Bronchial epithelial cell (primary cell): Measurements from ENCODE around the gene CEP250. TPM values are rescaled to one million over a fixed set of nuclear protein-coding genes. Genes with fewer than 3 reads are reported as not detected.

Experiments used
- DNase-seq: peaks from one replicate; pipeline ENCODE4 v3.0.0-alpha.2; 2010; ENCODE audit warnings: low read depth
- FAIRE-seq: peaks from 2 replicates; lab custom pipeline; 2011; peaks lifted over from hg19 to GRCh38; lab: Jason Lieb, UNC
- H3K27me3 ChIP-seq: 2 replicates; pipeline ENCODE4 v1.5.1; 2011; ENCODE audit warnings: low read length; ENCODE audit not compliant: control insufficient read depth, insufficient read depth
- H3K36me3 ChIP-seq: 2 replicates; pipeline ENCODE4 v1.5.1; 2011; ENCODE audit warnings: low read length; ENCODE audit not compliant: control insufficient read depth, insufficient read depth
- H3K4me3 ChIP-seq: 2 replicates; pipeline ENCODE4 v1.5.1; 2011; ENCODE audit warnings: mild to moderate bottlenecking, low read depth, low read length, control low read depth
- total RNA-seq: library from RNA; depleted of rRNA; stranded (reverse); fragments of >200 nt; gene quantifications from 2 replicates; pipeline ENCODE4 v1.2.1, GENCODE V29; 2014
- TF ChIP-seq, protein P1 (sequence below): IDR thresholded peaks from 2 replicates; pipeline ENCODE4 v1.5.1; 2011; ENCODE audit warnings: mild to moderate bottlenecking, moderate library complexity, low read length, control low read depth, inconsistent platforms; ENCODE audit not compliant: insufficient read depth, severe bottlenecking

Gene CEP250
- total RNA-seq, 1 donor from 2014 or later: 15.0 TPM

DNA sequence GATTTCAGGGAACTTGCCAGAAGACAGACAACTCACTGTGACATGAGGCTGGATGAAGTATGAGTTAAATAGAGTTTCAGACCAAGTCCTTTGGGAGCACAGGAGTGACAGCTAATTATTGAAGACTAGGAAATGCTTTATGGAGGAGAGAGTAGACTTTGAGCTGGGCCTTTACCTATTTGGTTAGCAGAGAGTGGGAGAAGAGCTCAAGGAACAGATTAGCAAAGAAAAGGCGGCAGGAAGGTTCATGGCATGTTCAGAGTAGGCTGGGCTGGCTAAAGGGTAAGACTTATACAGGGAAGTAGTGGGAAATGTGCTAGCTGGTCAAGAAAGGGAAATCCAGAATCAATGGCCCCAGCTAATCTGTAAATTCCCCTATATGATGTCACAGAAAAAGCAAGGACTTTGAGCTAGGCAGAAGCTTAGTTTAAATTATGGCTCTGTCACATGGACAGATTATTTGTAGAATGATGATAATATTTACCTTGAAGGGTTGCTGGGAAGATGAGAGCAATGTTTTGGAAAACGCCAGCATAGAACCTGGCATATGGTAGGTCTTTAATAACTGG, 19.0 kb downstream of the CEP250 start:
- DNase-seq: no peak
- FAIRE-seq: no peak
- Histone ChIP-seq H3K4me3 (no peak overlapping the region), H3K36me3 (peaks cover 46% of the 10 kb centered on the region), H3K27me3 (no peaks in the 10 kb centered on the region)
- TF ChIP-seq, protein P1, sequence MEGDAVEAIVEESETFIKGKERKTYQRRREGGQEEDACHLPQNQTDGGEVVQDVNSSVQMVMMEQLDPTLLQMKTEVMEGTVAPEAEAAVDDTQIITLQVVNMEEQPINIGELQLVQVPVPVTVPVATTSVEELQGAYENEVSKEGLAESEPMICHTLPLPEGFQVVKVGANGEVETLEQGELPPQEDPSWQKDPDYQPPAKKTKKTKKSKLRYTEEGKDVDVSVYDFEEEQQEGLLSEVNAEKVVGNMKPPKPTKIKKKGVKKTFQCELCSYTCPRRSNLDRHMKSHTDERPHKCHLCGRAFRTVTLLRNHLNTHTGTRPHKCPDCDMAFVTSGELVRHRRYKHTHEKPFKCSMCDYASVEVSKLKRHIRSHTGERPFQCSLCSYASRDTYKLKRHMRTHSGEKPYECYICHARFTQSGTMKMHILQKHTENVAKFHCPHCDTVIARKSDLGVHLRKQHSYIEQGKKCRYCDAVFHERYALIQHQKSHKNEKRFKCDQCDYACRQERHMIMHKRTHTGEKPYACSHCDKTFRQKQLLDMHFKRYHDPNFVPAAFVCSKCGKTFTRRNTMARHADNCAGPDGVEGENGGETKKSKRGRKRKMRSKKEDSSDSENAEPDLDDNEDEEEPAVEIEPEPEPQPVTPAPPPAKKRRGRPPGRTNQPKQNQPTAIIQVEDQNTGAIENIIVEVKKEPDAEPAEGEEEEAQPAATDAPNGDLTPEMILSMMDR: no peak

GRCh38 chr20:35476288-35476687, 20.9 kb downstream of the CEP250 start:
- peaks cover 50% of the 10 kb centered on the region for H3K36me3 ChIP-seq
- no peak for DNase-seq

DNA sequence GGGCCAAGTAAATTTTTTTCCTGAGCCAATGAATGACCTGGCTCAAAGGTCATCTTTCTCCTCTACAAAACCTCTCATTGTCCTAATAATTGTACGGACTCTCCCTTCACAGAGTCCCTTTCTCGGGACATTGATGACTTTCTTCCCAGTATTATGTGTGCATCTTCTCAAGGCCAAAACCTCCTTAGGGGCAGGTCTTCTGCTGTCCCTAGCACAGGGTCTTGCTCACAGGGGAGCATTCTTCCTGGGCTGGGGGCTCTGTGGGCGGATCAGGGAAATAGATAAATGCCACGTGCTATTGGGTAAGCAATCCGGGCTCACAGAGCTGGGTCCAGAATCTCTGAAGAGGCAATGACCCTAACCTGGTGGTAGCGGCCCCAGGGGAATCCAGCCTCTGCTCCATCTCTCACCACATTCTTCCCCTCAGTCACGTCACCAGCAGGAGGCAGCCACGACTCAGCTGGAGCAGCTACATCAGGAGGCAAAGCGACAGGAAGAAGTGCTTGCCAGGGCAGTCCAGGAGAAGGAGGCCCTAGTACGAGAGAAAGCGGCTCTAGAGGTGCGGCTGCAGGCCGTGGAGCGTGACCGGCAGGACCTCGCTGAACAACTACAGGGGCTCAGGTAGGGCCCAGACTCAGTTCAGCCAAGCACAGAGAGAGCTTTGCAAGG, 23.5 kb downstream of the CEP250 start:
- H3K4me3 ChIP-seq: no peak overlapping the region
- no peak for DNase-seq
- H3K27me3 ChIP-seq: no peaks in the 10 kb centered on the region
- H3K36me3 ChIP-seq: peaks cover 27% of the 10 kb centered on the region
- TF ChIP-seq, protein P1: no peak
- FAIRE-seq: no peak

More at GRCh38 chr20:35476288-35476687, 20.9 kb downstream of the CEP250 start:
- no peak overlapping the region for H3K4me3 ChIP-seq
- no peak for FAIRE-seq
- no peaks in the 10 kb centered on the region for H3K27me3 ChIP-seq
- TF ChIP-seq, protein P1: no peak

DNA sequence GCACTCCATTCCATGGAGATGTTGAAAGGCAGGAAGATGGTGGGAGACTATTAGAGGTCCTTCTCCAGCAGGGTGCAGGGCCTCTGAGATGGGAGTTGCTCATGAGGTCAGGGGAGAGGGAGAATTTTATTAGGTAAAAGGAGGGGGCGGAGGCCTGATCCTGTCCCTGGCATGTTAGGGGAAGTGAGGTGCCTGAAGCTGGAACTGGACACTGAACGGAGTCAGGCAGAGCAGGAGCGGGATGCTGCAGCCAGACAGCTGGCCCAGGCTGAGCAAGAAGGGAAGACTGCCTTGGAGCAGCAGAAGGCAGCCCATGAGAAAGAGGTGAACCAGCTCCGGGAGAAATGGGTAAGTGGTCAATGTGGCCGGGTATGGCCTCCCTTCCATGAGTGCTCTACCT, 24.4 kb downstream of the CEP250 start:
- FAIRE-seq: no peak
- TF ChIP-seq, protein P1: no peak
- DNase-seq: no peak
- Histone ChIP-seq H3K27me3 (no peaks in the 10 kb centered on the region), H3K36me3 (peaks cover 26% of the 10 kb centered on the region), H3K4me3 (no peak overlapping the region)

DNA sequence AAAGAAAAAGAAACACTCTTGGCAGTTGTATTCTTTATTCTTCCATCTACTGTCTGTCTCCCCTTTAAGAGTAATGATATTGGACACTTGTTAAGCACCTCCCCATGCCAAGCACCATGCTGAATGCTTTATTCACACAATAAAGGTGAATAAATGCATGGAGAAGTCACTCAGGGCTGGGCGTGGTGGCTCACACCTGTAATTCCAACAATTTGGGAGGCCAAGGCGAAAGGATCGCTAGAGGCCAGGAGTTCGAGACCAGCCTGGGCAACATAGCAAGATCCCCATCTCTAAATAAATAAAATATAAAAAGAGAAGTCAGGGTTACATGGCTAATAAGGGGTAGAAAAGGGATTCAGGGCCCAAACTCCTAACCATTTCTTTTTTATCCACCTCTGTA, 32.1 kb downstream of the CEP250 start:
- TF ChIP-seq, protein P1: no peak
- Histone ChIP-seq H3K27me3 (no peaks in the 10 kb centered on the region), H3K36me3 (peaks cover 17% of the 10 kb centered on the region), H3K4me3 (no peak overlapping the region)
- DNase-seq: no peak
- no peak for FAIRE-seq
